IMR-90 (cell line): Measurements from ENCODE around the gene LRRC8B. TPM values are rescaled to one million over a fixed set of nuclear protein-coding genes. Genes with fewer than 3 reads are reported as not detected.

Experiments
- ATAC-seq: fragments of 200-7000 bp; cut with Tn5 transposase; 2 replicates; pipeline ENCODE4 v1.9.1; 2020; ENCODE audit warnings: low read depth, mild to moderate bottlenecking, moderate library complexity
- BruUV-seq: library from RNA; stranded (reverse); fragments of 400-500 nt; replicated peaks from 2 replicates; lab custom pipeline; 2021; lab: Mats Ljungman, UMichigan
- CTCF ChIA-PET: fragments of 300-600 bp; formaldehyde crosslinking; extraction: SDS; loops from one replicate; lab custom pipeline; 2021; ENCODE audit warnings: antibody characterized with exemption; lab: Yijun Ruan, JAX
- POLR2A ChIA-PET: fragments of 300-600 bp; sonication (Branson Sonifier 250); formaldehyde crosslinking; loops from one replicate; lab custom pipeline; 2022; ENCODE audit warnings: antibody characterized with exemption; ENCODE audit not compliant: unreplicated experiment; lab: Charles Lee
- DNase-seq: peaks from one replicate; pipeline ENCODE4 v3.0.0; 2013
- H2AFZ ChIP-seq: replicated peaks from 2 replicates; pipeline ENCODE3; 2013; ENCODE audit warnings: low read length, mild to moderate bottlenecking; ENCODE audit not compliant: poor library complexity
- H2AK5ac ChIP-seq: 2 replicates; pipeline ENCODE4 v1.6.1; 2013; ENCODE audit warnings: low read depth, low read length, inconsistent platforms
- H2AK9ac ChIP-seq: replicated peaks from 2 replicates; pipeline ENCODE3; 2013; ENCODE audit warnings: mild to moderate bottlenecking, low read depth, low read length, moderate library complexity; ENCODE audit not compliant: poor library complexity
- H2BK120ac ChIP-seq: 2 replicates; pipeline ENCODE4 v1.6.1; 2013; ENCODE audit warnings: low read depth, low read length, inconsistent platforms
- H2BK15ac ChIP-seq: 3 replicates; pipeline ENCODE4 v1.6.1; 2013; ENCODE audit warnings: low read depth, low read length, inconsistent platforms
- H2BK20ac ChIP-seq: 2 replicates; pipeline ENCODE4 v1.6.1; 2013; ENCODE audit warnings: low read depth, mild to moderate bottlenecking, inconsistent platforms, low read length, moderate library complexity
- H2BK5ac ChIP-seq: 2 replicates; pipeline ENCODE4 v1.6.1; 2013; ENCODE audit warnings: mild to moderate bottlenecking, low read depth, low read length, inconsistent platforms; ENCODE audit not compliant: poor library complexity, severe bottlenecking
- H3K14ac ChIP-seq: replicated peaks from 2 replicates; pipeline ENCODE4 v1.6.1; 2013; ENCODE audit warnings: low read depth, low read length, inconsistent platforms
- H3K18ac ChIP-seq: 2 replicates; pipeline ENCODE4 v1.6.1; 2013; ENCODE audit warnings: low read depth, low read length, control low read depth
- H3K23ac ChIP-seq: 2 replicates; pipeline ENCODE4 v1.6.1; 2013; ENCODE audit warnings: low read depth, low read length, inconsistent platforms
- H3K27ac ChIP-seq: 2 replicates; pipeline ENCODE4 v1.5.1; 2013; ENCODE audit warnings: mild to moderate bottlenecking, control low read depth, low read length; ENCODE audit not compliant: insufficient read depth
- H3K27me3 ChIP-seq: 2 replicates; pipeline ENCODE4 v1.6.1; 2013; ENCODE audit warnings: low read length; ENCODE audit not compliant: control insufficient read depth, insufficient read depth
- H3K36me3 ChIP-seq: 2 replicates; pipeline ENCODE4 v1.6.1; 2013; ENCODE audit warnings: low read length, mixed read lengths; ENCODE audit not compliant: control insufficient read depth, insufficient read depth
- H3K4ac ChIP-seq: 2 replicates; pipeline ENCODE4 v1.6.1; 2013; ENCODE audit warnings: low read depth, low read length, inconsistent platforms
- H3K4me1 ChIP-seq: 2 replicates; pipeline ENCODE4 v1.6.1; 2013; ENCODE audit warnings: low read length, mixed read lengths; ENCODE audit not compliant: control insufficient read depth, insufficient read depth
- H3K4me2 ChIP-seq: 2 replicates; pipeline ENCODE4 v1.6.1; 2013; ENCODE audit warnings: low read depth, mild to moderate bottlenecking, control low read depth, low read length, moderate library complexity
- H3K4me3 ChIP-seq: 2 replicates; pipeline ENCODE4 v1.5.1; 2013; ENCODE audit warnings: low read depth, mild to moderate bottlenecking, control low read depth, low read length, moderate library complexity; ENCODE audit not compliant: insufficient read depth
- H3K56ac ChIP-seq: 2 replicates; pipeline ENCODE4 v1.6.1; 2013; ENCODE audit warnings: low read length, inconsistent platforms; ENCODE audit not compliant: insufficient read depth; ENCODE audit errors: extremely low read depth
- H3K79me1 ChIP-seq, 2 experiments: 2 replicates each; pipeline ENCODE4 v1.6.1; 2013; ENCODE audit warnings: low read length in 2 of 2, inconsistent platforms in 1 of 2, low read depth in 1 of 2
- H3K9ac ChIP-seq: 2 replicates; pipeline ENCODE4 v1.6.1; 2013; ENCODE audit warnings: low read depth, low read length, control low read depth
- H3K9me1 ChIP-seq: 2 replicates; pipeline ENCODE4 v1.6.1; 2013; ENCODE audit warnings: low read length, inconsistent platforms; ENCODE audit not compliant: insufficient read depth
- H3K9me3 ChIP-seq: 2 replicates; pipeline ENCODE4 v1.6.1; 2013; ENCODE audit warnings: low read length; ENCODE audit not compliant: control insufficient read depth, insufficient read depth
- H4K20me1 ChIP-seq: 2 replicates; pipeline ENCODE4 v1.6.1; 2013; ENCODE audit warnings: low read length, inconsistent platforms; ENCODE audit not compliant: insufficient read depth
- H4K5ac ChIP-seq: 2 replicates; pipeline ENCODE4 v1.6.1; 2013; ENCODE audit warnings: mild to moderate bottlenecking, low read depth, low read length, control low read depth
- H4K8ac ChIP-seq, 2 experiments: 2 replicates each; pipeline ENCODE4 v1.6.1; 2013; ENCODE audit warnings: low read depth in 2 of 2, low read length in 2 of 2, control low read depth in 1 of 2, inconsistent platforms in 1 of 2
- H4K91ac ChIP-seq: 2 replicates; pipeline ENCODE4 v1.6.1; 2013; ENCODE audit warnings: low read depth, low read length, inconsistent platforms; ENCODE audit not compliant: insufficient read depth
- CHD1 ChIP-seq: IDR thresholded peaks from 2 replicates; pipeline ENCODE4 v1.6.1; 2012; ENCODE audit warnings: low read depth, low read length, improper control_type of control experiment
- ELK1 ChIP-seq: fragments of 150-350 bp; IDR thresholded peaks from 2 replicates; pipeline ENCODE4 v1.6.1; 2016; ENCODE audit warnings: low read depth, mild to moderate bottlenecking, low read length, moderate library complexity, borderline replicate concordance
- NFE2L2 ChIP-seq: fragments of 150-350 bp; IDR thresholded peaks from 2 replicates; pipeline ENCODE4 v1.6.1; 2016; ENCODE audit warnings: low read depth, mild to moderate bottlenecking, low read length
- USF2 ChIP-seq: fragments of 150-350 bp; IDR thresholded peaks from 2 replicates; pipeline ENCODE4 v1.6.1; 2017; ENCODE audit warnings: mild to moderate bottlenecking, antibody characterized with exemption, low read length, low read depth
- WGBS, 2 experiments: methylation state at CpG; one replicate each; pipeline versions ENCODE4 v1.1.5 to v1.1.7; 2013; ENCODE audit warnings: missing lambda C conversion rate in 2 of 2; ENCODE audit not compliant: insufficient read length in 1 of 2; ENCODE audit errors: extremely low coverage in 2 of 2; 5-methylcytosine and 5-hydroxymethylcytosine counted together
- dilution Hi-C: fragments of 300-500 bp; cut with HindIII; formaldehyde crosslinking; loops from one replicate; pipeline ENCODE4 v1.14.3; 2018; ENCODE audit warnings: low sequenced_read_pairs; ENCODE audit not compliant: unreplicated experiment
- in situ Hi-C: fragments of 300-500 bp; cut with MboI; formaldehyde crosslinking; loops from 3 replicates; pipeline ENCODE4 v1.14.3; 2019; ENCODE audit warnings: low sequenced_read_pairs, inconsistent platforms, mixed read lengths
- intact Hi-C: fragments of 100-400 bp; cut with micrococcal nuclease; formaldehyde crosslinking; loops from 2 replicates; pipeline ENCODE4 v1.10.0; 2022
- polyA plus RNA-seq, 3 experiments: library from polyadenylated mRNA; depleted of rRNA; stranded (reverse); fragments of >200 nt; gene quantifications; 2 replicates each; pipeline ENCODE4 v1.2.3, GENCODE V29; 2012; ENCODE audit warnings: low replicate concordance in 1 of 3
- total RNA-seq: library from RNA; depleted of rRNA; stranded (reverse); fragments of >200 nt; gene quantifications from 2 replicates; pipeline ENCODE4 v1.2.3, GENCODE V29; 2012

The LRRC8B gene
- total and polyA plus RNA-seq, 2 of the 4 experiments (the other 2 are of a cell fraction), result 0.74 to 1.8 TPM

- no peaks in the 10 kb centered on the region for H3K9me3 ChIP-seq
- CTCF ChIA-PET, result no interaction called here
- H2AK9ac ChIP-seq, result no peak overlapping the region
- no peaks in the 10 kb centered on the region for H3K4me1 ChIP-seq
- H4K20me1 ChIP-seq, result no peaks in the 10 kb centered on the region
- TF ChIP-seq CHD1, result no peak
- no peak for TF ChIP-seq USF2
- no peak for TF ChIP-seq ELK1
- TF ChIP-seq NFE2L2, result no peak
- no peak overlapping the region for H3K4me3 ChIP-seq
- intact Hi-C loops (no loop called here), dilution Hi-C loops (loop anchor here (25.0 kb wide), 1 partner anchor 95 kb away; no protein-coding TSS in a partner anchor), in situ Hi-C loops (no loop called here)
- no peak overlapping the region for H3K4ac ChIP-seq
- no peak overlapping the region for H3K27ac ChIP-seq
- no peak overlapping the region for H2AFZ ChIP-seq
- H2BK20ac ChIP-seq, result no peak overlapping the region
- no peak overlapping the region for H3K4me2 ChIP-seq
- no peak overlapping the region for H2BK15ac ChIP-seq
- no peak overlapping the region for H4K5ac ChIP-seq
- H2AK5ac ChIP-seq, result no peak overlapping the region
- H3K14ac ChIP-seq, result no peak overlapping the region
- no peak for DNase-seq
- no peaks in the 10 kb centered on the region for H3K79me1 ChIP-seq
- H3K9me1 ChIP-seq, result no peaks in the 10 kb centered on the region
- no peak for ATAC-seq
- no peaks in the 10 kb centered on the region for H3K36me3 ChIP-seq
- BruUV-seq, result no TSS peak
- no peak overlapping the region for H3K23ac ChIP-seq
- no peaks in the 10 kb centered on the region for H3K27me3 ChIP-seq
- POLR2A ChIA-PET, result no interaction called here
- no peak overlapping the region for H3K56ac ChIP-seq
- H3K18ac ChIP-seq, result no peak overlapping the region
- H4K8ac ChIP-seq, result no peak overlapping the region
- no peak overlapping the region for H2BK5ac ChIP-seq
- H4K91ac ChIP-seq, result no peak overlapping the region
- no peak overlapping the region for H2BK120ac ChIP-seq
- 85% methylated on average over 8 of the region's 9 CpGs; no CpG with 5 or more reads in 1 of the 2 experiments for WGBS, 2 experiments
- no peak overlapping the region for H3K9ac ChIP-seq
These were observed 57.9 kb downstream of the LRRC8B start for GRCh38 chr1:89582571-89582970.
